K562 (cell line): Measurements from ENCODE around the gene UBXN6. TPM values are rescaled to one million over a fixed set of nuclear protein-coding genes. Genes with fewer than 3 reads are reported as not detected.

Experiments
- ATAC-seq: fragments of 200-7000 bp; cut with Tn5 transposase; 3 replicates; pipeline ENCODE4 v1.9.1; 2020; ENCODE audit warnings: moderate library complexity
- BruUV-seq: library from RNA; stranded (reverse); fragments of 400-500 nt; replicated peaks from 2 replicates; lab custom pipeline; 2021; lab: Mats Ljungman, UMichigan
- CTCF ChIA-PET: fragments of 300-600 bp; formaldehyde crosslinking; extraction: SDS; loops from one replicate; lab custom pipeline; 2021; ENCODE audit warnings: low intra/inter-chr PET ratio; lab: Yijun Ruan, JAX
- POLR2A ChIA-PET: fragments of 300-600, 350-650 bp; sonication (Branson Sonifier 250); formaldehyde crosslinking; extraction: SDS; loops from one replicate; lab custom pipeline; 2021; ENCODE audit warnings: antibody characterized with exemption, inconsistent platforms; lab: Yijun Ruan, JAX
- DNase-seq, 4 experiments: peaks; one replicate each; pipeline versions ENCODE4 v3.0.0 to v3.0.0-alpha.2; 2011 to 2018; ENCODE audit warnings: low spot score in 3 of 4, mixed read lengths in 3 of 4; ENCODE audit errors: extremely low read depth in 1 of 4
- FAIRE-seq: peaks from 2 replicates; lab custom pipeline; 2011; peaks lifted over from hg19 to GRCh38; lab: Jason Lieb, UNC
- H2AFZ ChIP-seq: 2 replicates; pipeline ENCODE4 v1.6.0; 2011; ENCODE audit warnings: low read depth, low read length, control low read depth, inconsistent platforms
- H3K27ac ChIP-seq: fragments of 200-600 bp; 3 replicates; pipeline ENCODE4 v1.8.0; 2011; ENCODE audit warnings: low read depth, mild to moderate bottlenecking, control low read depth, inconsistent platforms, low read length, moderate library complexity, mixed read lengths; ENCODE audit errors: extremely low read depth
- H3K27me3 ChIP-seq, 2 experiments: fragments of 300-600 bp in 1 of 2; 2 replicates in 1 of 2; 3 replicates in 1 of 2; pipeline versions ENCODE4 v1.6.0 to v1.8.0; 2011; ENCODE audit warnings: inconsistent platforms in 2 of 2, low read length in 2 of 2, mild to moderate bottlenecking in 1 of 2, mixed read lengths in 1 of 2, moderate library complexity in 1 of 2; ENCODE audit not compliant: control insufficient read depth in 2 of 2, insufficient read depth in 2 of 2
- H3K36me3 ChIP-seq: fragments of 300-600 bp; 3 replicates; pipeline ENCODE4 v1.8.0; 2011; ENCODE audit warnings: mild to moderate bottlenecking, low read length, inconsistent platforms; ENCODE audit not compliant: control insufficient read depth, insufficient read depth
- H3K4me1 ChIP-seq, 2 experiments: fragments of 200-600 bp in 1 of 2; replicated peaks in 1 of 2; 2 replicates in 1 of 2; 3 replicates in 1 of 2; pipeline versions ENCODE4 v1.5.1 to v1.8.0; 2011; ENCODE audit warnings: inconsistent platforms in 2 of 2, low read length in 2 of 2, mild to moderate bottlenecking in 1 of 2, mixed read lengths in 1 of 2, moderate library complexity in 1 of 2; ENCODE audit not compliant: control insufficient read depth in 2 of 2, insufficient read depth in 2 of 2
- H3K4me2 ChIP-seq: 2 replicates; pipeline ENCODE4 v1.6.1; 2011; ENCODE audit warnings: low read length, control low read depth, inconsistent platforms, mixed read lengths; ENCODE audit not compliant: insufficient read depth
- H3K4me3 ChIP-seq: fragments of 200-600 bp; sonication (generic), shearing (Covaris generic); 2 replicates; pipeline ENCODE4 v1.5.1; 2016; ENCODE audit warnings: control low read depth, inconsistent platforms
- H3K79me2 ChIP-seq: fragments of 200-600 bp; 3 replicates; pipeline ENCODE4 v1.8.0; 2011; ENCODE audit warnings: low read length, inconsistent platforms; ENCODE audit not compliant: control insufficient read depth, insufficient read depth
- H3K9ac ChIP-seq, 2 experiments: 2 replicates each; pipeline versions ENCODE4 v1.6.0 to v1.6.1; 2011; ENCODE audit warnings: low read depth in 2 of 2, low read length in 2 of 2, control low read depth in 1 of 2, inconsistent platforms in 1 of 2, mild to moderate bottlenecking in 1 of 2, mixed read lengths in 1 of 2; ENCODE audit not compliant: insufficient read depth in 1 of 2
- H3K9me1 ChIP-seq: one replicate; pipeline ENCODE4 v1.6.0; 2011; ENCODE audit warnings: inconsistent platforms, mild to moderate bottlenecking, low read length, moderate library complexity; ENCODE audit not compliant: control insufficient read depth, insufficient read depth
- H3K9me3 ChIP-seq: replicated peaks from 2 replicates; pipeline ENCODE4 v1.5.1; 2011; ENCODE audit warnings: low read depth, low read length, inconsistent platforms; ENCODE audit not compliant: control insufficient read depth, insufficient read depth
- H4K20me1 ChIP-seq: replicated peaks from 2 replicates; pipeline ENCODE4 v1.6.1; 2011; ENCODE audit warnings: low read length, inconsistent platforms, mixed read lengths; ENCODE audit not compliant: control insufficient read depth, insufficient read depth
- BCL6 ChIP-seq: fragments of 250-450 bp; sonication (Bioruptor Pico); IDR thresholded peaks from 2 replicates; pipeline ENCODE4 v1.4.0; 2020
- CBX1 ChIP-seq: sonication (generic); IDR thresholded peaks from 2 replicates; pipeline ENCODE4 v1.6.1; 2016; ENCODE audit warnings: antibody characterized with exemption, low read depth, mild to moderate bottlenecking
- ETS1 ChIP-seq: conservative IDR thresholded peaks from 2 replicates; pipeline ENCODE4 v1.6.1; 2011; ENCODE audit warnings: low read depth, mild to moderate bottlenecking, low read length; ENCODE audit not compliant: control insufficient read depth
- FIP1L1 ChIP-seq: fragments of 200-400 bp; formaldehyde crosslinking; IDR thresholded peaks from 2 replicates; pipeline ENCODE4 v1.6.1; 2018; ENCODE audit warnings: mild to moderate bottlenecking, low read depth, low read length; ENCODE audit not compliant: poor library complexity, severe bottlenecking
- NR0B1 ChIP-seq: fragments of 450-650 bp; IDR thresholded peaks from one replicate; pipeline ENCODE4 v1.6.1; 2018; ENCODE audit warnings: mild to moderate bottlenecking, moderate library complexity; ENCODE audit not compliant: partially characterized antibody
- POLR2G ChIP-seq: fragments of 200-400 bp; formaldehyde crosslinking; IDR thresholded peaks from 2 replicates; pipeline ENCODE4 v1.6.1; 2017; ENCODE audit warnings: low read depth, mild to moderate bottlenecking, antibody characterized with exemption, low read length, moderate library complexity
- POU5F1 ChIP-seq: fragments of 150-350 bp; IDR thresholded peaks from 2 replicates; pipeline ENCODE4 v1.6.1; 2014; ENCODE audit warnings: borderline replicate concordance, low read length, low read depth, mild to moderate bottlenecking; ENCODE audit not compliant: partially characterized antibody
- RBM22 ChIP-seq: fragments of 200-400 bp; formaldehyde crosslinking; IDR thresholded peaks from 2 replicates; pipeline ENCODE4 v1.6.1; 2018; ENCODE audit warnings: low read length, low read depth; ENCODE audit not compliant: poor library complexity, severe bottlenecking
- TCF3 ChIP-seq: sonication (generic); formaldehyde crosslinking; IDR thresholded peaks from 2 replicates; pipeline ENCODE4 v1.4.0; 2020; ENCODE audit warnings: mild to moderate bottlenecking, missing genetic modification reagents
- ZNF23 ChIP-seq: fragments of 250-450 bp; sonication (Bioruptor Pico); IDR thresholded peaks from 2 replicates; pipeline ENCODE4 v1.4.0; 2020; ENCODE audit warnings: mild to moderate bottlenecking
- ZNF764 ChIP-seq: fragments of 250-450 bp; sonication (Bioruptor Pico); IDR thresholded peaks from 2 replicates; pipeline ENCODE4 v1.4.0; 2020; ENCODE audit warnings: low read depth, mild to moderate bottlenecking, moderate library complexity
- ZSCAN32 ChIP-seq: fragments of 450-650 bp; formaldehyde crosslinking; IDR thresholded peaks from 2 replicates; pipeline ENCODE4 v1.4.0; 2020; ENCODE audit warnings: mild to moderate bottlenecking, moderate library complexity
- WGBS: fragments of 100-300 bp; shearing (Covaris generic); methylation state at CpG from one replicate; pipeline ENCODE4 v1.1.6; 2016; ENCODE audit warnings: low coverage, mixed read lengths; ENCODE audit not compliant: insufficient coverage; ENCODE audit errors: missing lambda C conversion rate; 5-methylcytosine and 5-hydroxymethylcytosine counted together
- in situ Hi-C: fragments of 300-500 bp; cut with MboI; formaldehyde crosslinking; loops from 4 replicates; pipeline ENCODE4 v1.15.0; 2018; ENCODE audit warnings: inconsistent platforms, mixed read lengths
- intact Hi-C: fragments of 100-400 bp; cut with micrococcal nuclease; formaldehyde crosslinking; loops from 2 replicates; pipeline ENCODE4 v1.14.2; 2022
- polyA plus RNA-seq, 8 experiments: library from polyadenylated mRNA; depleted of rRNA in 4 of 8; stranded (reverse) in 5 of 8; unstranded in 3 of 8; fragments of >200 nt; fragmentation: Nextera tagmentation in 2 of 8; fragmentation: Illumina TruSeq in 1 of 8; extraction: Ambion mirVana in 2 of 8; extraction: Trizol in 1 of 8; gene quantifications; 2 replicates each; pipeline versions ENCODE4 v1.2.1 to v1.2.3, GENCODE V29; 2011 to 2014; ENCODE audit warnings: inconsistent platforms in 1 of 8, missing spikeins in 1 of 8
- total RNA-seq, 7 experiments: library from RNA; depleted of rRNA in 6 of 7; stranded (reverse); fragments of >200 nt in 6 of 7; fragmentation: Illumina TruSeq in 2 of 7; extraction: Trizol in 2 of 7; gene quantifications; 2 replicates each; pipeline versions ENCODE4 v1.2.1 to v1.2.3, GENCODE V29; 2011 to 2021; ENCODE audit warnings: low replicate concordance in 1 of 7
- TF ChIP-seq, protein P1 (sequence below): IDR thresholded peaks from 3 replicates; pipeline ENCODE4 v1.6.1; 2011; ENCODE audit warnings: borderline replicate concordance, mild to moderate bottlenecking; ENCODE audit not compliant: insufficient read length, insufficient read depth

The UBXN6 gene
- total and polyA plus RNA-seq, 9 of the 15 experiments (the other 6 are each of a cell fraction or from before 2014, with no cell fraction given) = 0.48 to 90.2 (median 29.5) TPM

GRCh38 chr19:4453232-4454179 lies 4.1 kb downstream of the UBXN6 start:
- in situ Hi-C loops = no loop called here
- peak; percentile 47 for TF ChIP-seq FIP1L1
- no peak for TF ChIP-seq CBX1
- no peak for TF ChIP-seq POU5F1
- TF ChIP-seq, protein P1, sequence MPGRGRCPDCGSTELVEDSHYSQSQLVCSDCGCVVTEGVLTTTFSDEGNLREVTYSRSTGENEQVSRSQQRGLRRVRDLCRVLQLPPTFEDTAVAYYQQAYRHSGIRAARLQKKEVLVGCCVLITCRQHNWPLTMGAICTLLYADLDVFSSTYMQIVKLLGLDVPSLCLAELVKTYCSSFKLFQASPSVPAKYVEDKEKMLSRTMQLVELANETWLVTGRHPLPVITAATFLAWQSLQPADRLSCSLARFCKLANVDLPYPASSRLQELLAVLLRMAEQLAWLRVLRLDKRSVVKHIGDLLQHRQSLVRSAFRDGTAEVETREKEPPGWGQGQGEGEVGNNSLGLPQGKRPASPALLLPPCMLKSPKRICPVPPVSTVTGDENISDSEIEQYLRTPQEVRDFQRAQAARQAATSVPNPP = no peak
- TF ChIP-seq ZNF764 (CRISPR knock-in tag) = no peak
- TF ChIP-seq RBM22 = peak; percentile 54
- no peak for TF ChIP-seq NR0B1
- TF ChIP-seq BCL6 = no peak
- no peak for TF ChIP-seq ZNF23
- TF ChIP-seq ZSCAN32 (CRISPR knock-in tag) = no peak
- no peak for TF ChIP-seq TCF3 (CRISPR knock-in tag)
- TF ChIP-seq POLR2G = peak; percentile 68
- no peak for TF ChIP-seq ETS1
- CTCF ChIA-PET = no interaction called here

More at GRCh38 chr19:4453232-4454179, 4.1 kb downstream of the UBXN6 start:
- 81% methylated on average over 23 of the region's 34 CpGs for WGBS
- ATAC-seq = no peak
- Histone ChIP-seq H3K4me3 (no peak overlapping the region), H3K27ac (no peak overlapping the region), H3K36me3 (peaks cover 59% of the 10 kb centered on the region; the same call in 2 of the 3 replicates), H3K9ac (peak overlapping the region in 1 of 2 experiments; percentile 81; a peak in 2 of 4 replicates), H2AFZ (no peak overlapping the region), H3K4me2 (no peak overlapping the region), H3K79me2 (peaks cover 34% of the 10 kb centered on the region), H4K20me1 (peaks cover 5% of the 10 kb centered on the region; the same call in 1 of the 2 replicates), H3K9me1 (peaks cover 2% of the 10 kb centered on the region), H3K27me3 (no peaks in the 10 kb centered on the region), H3K4me1 (peaks cover 21 to 63% of the 10 kb centered on the region in 2 experiments), H3K9me3 (no peaks in the 10 kb centered on the region)
- DNase-seq = peak in 1 of 4 experiments; percentile 13
- no peak for FAIRE-seq
- intact Hi-C loops = no loop called here
- BruUV-seq = no TSS peak
- POLR2A ChIA-PET = interaction anchor here (0.7 to 4.5 kb wide), 5 partner anchors 9 to 86 kb away, joined by 3 to 60 read pairs (median 4); no protein-coding TSS in a partner anchor
